ENCODE data around the gene NTPCR.

NTPCR gene

GRCh38 chr1:232938926-232939325, 11.5 kb upstream of the NTPCR start:
- in situ Hi-C loops (cut with MboI; ENCODE audit: low sequenced_read_pairs, unreplicated experiment), result no loop called here
- TF ChIP-seq CTCF (IDR thresholded peaks at IDR 0.05; ENCODE audit: borderline replicate concordance, control extremely low read depth, extremely low read depth, insufficient read depth, missing control alignments), result no peak
- DNase-seq (ENCODE audit: low spot score), result no peak

- no peak for TF ChIP-seq CTCF (IDR thresholded peaks at IDR 0.05; ENCODE audit: borderline replicate concordance, control extremely low read depth, extremely low read depth, insufficient read depth, missing control alignments)
- in situ Hi-C loops (cut with MboI; ENCODE audit: low sequenced_read_pairs, unreplicated experiment), result no loop called here
- no peak for DNase-seq (ENCODE audit: low spot score)
Observed at GRCh38 chr1:232939748-232940147, 10.7 kb upstream of the NTPCR start.

GRCh38 chr1:232940262-232940661, 10.1 kb upstream of the NTPCR start:
- TF ChIP-seq CTCF (IDR thresholded peaks at IDR 0.05; ENCODE audit: borderline replicate concordance, control extremely low read depth, extremely low read depth, insufficient read depth, missing control alignments), result no peak
- in situ Hi-C loops (cut with MboI; ENCODE audit: low sequenced_read_pairs, unreplicated experiment), result no loop called here
- no peak for DNase-seq (ENCODE audit: low spot score)

- no peak for DNase-seq (ENCODE audit: low spot score)
- in situ Hi-C loops (cut with MboI; ENCODE audit: low sequenced_read_pairs, unreplicated experiment), result no loop called here
- no peak for TF ChIP-seq CTCF (IDR thresholded peaks at IDR 0.05; ENCODE audit: borderline replicate concordance, control extremely low read depth, extremely low read depth, insufficient read depth, missing control alignments)
Observed at GRCh38 chr1:232942413-232943294, 7.8 kb upstream of the NTPCR start.

- no peak for TF ChIP-seq CTCF (IDR thresholded peaks at IDR 0.05; ENCODE audit: borderline replicate concordance, control extremely low read depth, extremely low read depth, insufficient read depth, missing control alignments)
- DNase-seq (ENCODE audit: low spot score), result peak; percentile 18
- in situ Hi-C loops (cut with MboI; ENCODE audit: low sequenced_read_pairs, unreplicated experiment), result no loop called here
Observed at GRCh38 chr1:232943679-232944252, 6.6 kb upstream of the NTPCR start.

GRCh38 chr1:232944347-232944746, 6.1 kb upstream of the NTPCR start:
- in situ Hi-C loops (cut with MboI; ENCODE audit: low sequenced_read_pairs, unreplicated experiment), result no loop called here
- DNase-seq (ENCODE audit: low spot score), result no peak
- no peak for TF ChIP-seq CTCF (IDR thresholded peaks at IDR 0.05; ENCODE audit: borderline replicate concordance, control extremely low read depth, extremely low read depth, insufficient read depth, missing control alignments)
